ENCODE results near the gene MAB21L3. TPM values are rescaled to one million over a fixed set of nuclear protein-coding genes. Genes with fewer than 3 reads are reported as not detected.

The MAB21L3 gene
- total RNA-seq, 4 donors from 2014 or later = 1.3 TPM; not detected in 3

DNA sequence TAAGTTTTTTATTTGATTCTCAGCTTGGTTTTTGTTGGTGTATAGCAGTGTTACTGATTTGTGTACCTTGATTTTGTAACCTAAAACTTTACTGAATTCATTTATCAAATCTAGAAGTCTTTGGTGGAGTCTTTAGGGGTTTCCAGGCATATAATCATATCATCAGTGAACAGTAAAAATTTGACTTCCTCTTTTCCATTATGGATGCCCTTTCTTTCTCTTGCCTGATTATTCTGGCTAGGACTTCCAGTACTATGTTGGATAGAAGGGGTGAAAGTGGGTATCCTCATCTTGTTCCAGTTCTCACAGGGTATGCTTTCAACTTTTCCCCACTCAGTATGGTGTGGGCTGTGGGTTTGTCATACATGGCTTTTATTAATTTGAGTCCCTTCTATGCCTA lies 23.6 kb upstream of the MAB21L3 start:
- no peaks in the 10 kb centered on the region for H3K36me3 ChIP-seq
- H3K9me3 ChIP-seq = peaks cover 0 to 33% (median 0%) of the 10 kb centered on the region in 3 donors
- no peak overlapping the region for H3K4me3 ChIP-seq
- TF ChIP-seq EP300 (IDR thresholded peaks at IDR 0.05) (no peak), POLR2A (IDR thresholded peaks at IDR 0.05) (no peak), CTCF (IDR thresholded peaks at IDR 0.05) (no peak), POLR2AphosphoS5 (IDR thresholded peaks at IDR 0.05) (no peak)
- H3K27me3 ChIP-seq = no peaks in the 10 kb centered on the region
- no peak overlapping the region for H3K27ac ChIP-seq
- ATAC-seq = no peak
- no peaks in the 10 kb centered on the region for H3K4me1 ChIP-seq

GRCh38 chr1:116089870-116090269 lies 21.3 kb upstream of the MAB21L3 start:
- no peak overlapping the region for H3K4me3 ChIP-seq
- H3K9me3 ChIP-seq = peaks cover 0 to 35% (median 0%) of the 10 kb centered on the region in 3 donors
- no peak overlapping the region for H3K27ac ChIP-seq
- H3K27me3 ChIP-seq = no peaks in the 10 kb centered on the region
- H3K36me3 ChIP-seq = no peaks in the 10 kb centered on the region
- H3K4me1 ChIP-seq = no peaks in the 10 kb centered on the region
- no peak for ATAC-seq
- TF ChIP-seq POLR2AphosphoS5 (IDR thresholded peaks at IDR 0.05) (no peak), CTCF (IDR thresholded peaks at IDR 0.05) (no peak), EP300 (IDR thresholded peaks at IDR 0.05) (no peak), POLR2A (IDR thresholded peaks at IDR 0.05) (no peak)
- WGBS, 2 donors (ENCODE audit: low coverage in 1 of 2) = 86 to 92% methylated on average over 1 of the region's 1 CpG

- Histone ChIP-seq H3K4me3 (no peak overlapping the region), H3K4me1 (no peaks in the 10 kb centered on the region), H3K27me3 (no peaks in the 10 kb centered on the region), H3K9me3 (peaks cover 0 to 43% (median 2%) of the 10 kb centered on the region in 3 donors), H3K27ac (no peak overlapping the region), H3K36me3 (no peaks in the 10 kb centered on the region)
- 43 to 83% methylated on average over 1 of the region's 1 CpG for WGBS, 2 donors (ENCODE audit: low coverage in 1 of 2)
- no peak for TF ChIP-seq CTCF (IDR thresholded peaks at IDR 0.05)
- no peak for TF ChIP-seq EP300 (IDR thresholded peaks at IDR 0.05)
- TF ChIP-seq POLR2A (IDR thresholded peaks at IDR 0.05) = no peak
- no peak for TF ChIP-seq POLR2AphosphoS5 (IDR thresholded peaks at IDR 0.05)
- ATAC-seq = no peak
Observed at GRCh38 chr1:116091083-116091482, 20.1 kb upstream of the MAB21L3 start.

DNA sequence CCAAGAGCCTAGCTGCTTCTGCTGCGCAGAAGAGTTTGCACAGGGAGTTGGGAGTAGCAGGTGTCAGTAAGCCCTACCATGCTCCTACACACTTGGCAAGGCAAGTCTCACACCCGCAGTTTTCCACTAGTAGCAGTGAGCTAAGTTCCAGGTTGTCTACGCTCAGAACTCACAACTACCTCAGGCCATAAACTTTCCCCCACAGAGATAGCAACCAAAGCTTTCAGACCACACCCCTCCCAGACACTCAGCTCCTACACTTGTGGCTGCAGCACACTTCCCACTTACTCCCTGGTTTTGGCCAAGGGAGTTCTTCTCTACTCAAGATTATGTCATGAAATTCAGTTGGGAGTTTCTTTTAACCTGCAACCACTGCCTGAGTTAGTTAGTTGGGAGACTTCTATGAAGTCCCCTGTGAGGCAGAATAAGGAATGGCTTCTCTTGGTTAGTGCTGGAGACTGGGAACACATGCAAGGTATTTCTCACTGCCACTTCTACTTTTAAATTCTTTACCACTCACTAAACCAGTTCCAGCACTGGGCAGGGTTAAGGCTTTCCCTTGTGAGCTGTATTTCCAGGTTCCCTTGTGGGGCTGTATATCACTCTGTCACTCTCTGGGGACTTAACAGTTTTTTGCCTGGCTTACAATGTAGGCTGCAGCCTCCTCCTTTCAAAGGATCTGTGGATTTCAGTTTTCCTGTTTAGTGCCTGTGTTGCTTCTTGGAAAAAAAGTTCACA lies 18.3 kb upstream of the MAB21L3 start:
- no peaks in the 10 kb centered on the region for H3K4me1 ChIP-seq
- no peak overlapping the region for H3K4me3 ChIP-seq
- H3K9me3 ChIP-seq = peaks cover 0 to 50% (median 3%) of the 10 kb centered on the region in 3 donors
- 42% methylated on average over 2 of the region's 3 CpGs; no CpG with 5 or more reads in 1 of the 2 donors for WGBS, 2 donors (ENCODE audit: low coverage in 1 of 2)
- no peaks in the 10 kb centered on the region for H3K36me3 ChIP-seq
- ATAC-seq = no peak
- no peak for TF ChIP-seq CTCF (IDR thresholded peaks at IDR 0.05)
- TF ChIP-seq POLR2A (IDR thresholded peaks at IDR 0.05) = no peak
- TF ChIP-seq POLR2AphosphoS5 (IDR thresholded peaks at IDR 0.05) = no peak
- no peak for TF ChIP-seq EP300 (IDR thresholded peaks at IDR 0.05)
- no peaks in the 10 kb centered on the region for H3K27me3 ChIP-seq
- H3K27ac ChIP-seq = no peak overlapping the region

DNA sequence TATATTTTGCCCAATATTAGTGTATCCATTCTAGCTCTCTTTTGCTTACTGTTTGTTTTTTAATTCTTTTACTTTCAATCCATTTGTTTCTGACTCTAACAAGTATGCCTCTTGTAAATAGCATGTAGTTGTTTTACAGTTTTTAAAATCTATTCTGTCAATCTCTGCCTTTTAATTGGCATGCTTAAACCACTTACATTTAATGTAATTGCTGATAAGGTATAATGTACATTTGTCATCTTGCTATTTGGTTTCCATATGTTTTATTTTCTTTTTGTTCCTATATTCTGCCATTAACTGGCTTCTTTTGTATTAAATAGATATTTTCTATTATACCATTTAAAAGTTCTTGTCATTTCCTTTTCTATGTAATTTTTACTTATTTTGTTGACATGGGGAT lies 16.2 kb upstream of the MAB21L3 start:
- H3K4me3 ChIP-seq = no peak overlapping the region
- H3K9me3 ChIP-seq = peaks cover 0 to 40% (median 3%) of the 10 kb centered on the region in 3 donors
- H3K36me3 ChIP-seq = no peaks in the 10 kb centered on the region
- no peak for TF ChIP-seq EP300 (IDR thresholded peaks at IDR 0.05)
- no peak for TF ChIP-seq POLR2AphosphoS5 (IDR thresholded peaks at IDR 0.05)
- no peak for TF ChIP-seq POLR2A (IDR thresholded peaks at IDR 0.05)
- no peak for TF ChIP-seq CTCF (IDR thresholded peaks at IDR 0.05)
- H3K27me3 ChIP-seq = no peaks in the 10 kb centered on the region
- no peak for ATAC-seq
- no peak overlapping the region for H3K27ac ChIP-seq
- H3K4me1 ChIP-seq = no peaks in the 10 kb centered on the region

Data from gastroesophageal sphincter (tissue), 4 donors.